GM21423 (cell line): ENCODE data around the gene FAIM2.

ENCODE experiments used
- ATAC-seq: cut with Tn5 transposase; IDR thresholded peaks from one replicate; pipeline ENCODE4 v1.9.1; 2021; ENCODE audit warnings: mild to moderate bottlenecking, moderate library complexity; ENCODE audit not compliant: unreplicated experiment

FAIM2 gene

GRCh38 chr12:49903700-49904423 is at the start of gene FAIM2:
Gene FAIM2 (minus strand): TSS chr12:49903900. CDS start chr12:49903792, 108 bp downstream.
- ATAC-seq = no peak

- no peak for ATAC-seq
Observed at GRCh38 chr12:49953151-49953550, 49.5 kb upstream of the FAIM2 start.

DNA sequence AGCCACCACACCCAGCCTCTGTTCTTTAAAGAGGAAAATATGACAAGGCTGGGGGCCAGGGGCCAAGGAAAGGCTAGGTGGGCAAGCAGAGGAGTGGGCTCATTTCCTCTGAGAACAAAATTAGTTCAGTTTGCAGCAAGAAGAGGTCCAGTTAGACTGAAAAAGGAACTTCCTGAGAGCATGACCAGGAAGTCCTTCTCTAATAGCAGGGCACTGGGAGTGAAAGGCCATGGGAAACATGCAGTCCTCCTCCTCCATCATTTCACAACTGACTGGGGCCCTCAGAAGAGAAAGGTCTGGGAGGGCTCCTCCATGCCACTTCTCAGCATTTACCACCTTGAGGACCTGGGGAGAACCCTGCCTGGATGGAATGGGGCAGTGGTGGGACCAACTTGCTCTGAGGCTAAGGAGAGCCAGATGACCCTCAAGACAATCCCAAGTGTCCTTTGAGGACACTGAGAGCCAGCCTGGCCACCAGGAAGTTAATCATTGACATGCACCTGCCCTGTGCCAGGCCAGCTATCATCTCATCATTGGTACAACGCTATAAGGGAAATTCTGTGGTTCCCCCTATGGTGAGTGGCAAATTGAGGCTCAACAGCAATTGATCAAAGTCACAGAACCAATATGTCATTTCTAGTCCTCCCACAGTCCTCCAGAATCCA is 48.8 kb upstream of the FAIM2 start:
- no peak for ATAC-seq

DNA sequence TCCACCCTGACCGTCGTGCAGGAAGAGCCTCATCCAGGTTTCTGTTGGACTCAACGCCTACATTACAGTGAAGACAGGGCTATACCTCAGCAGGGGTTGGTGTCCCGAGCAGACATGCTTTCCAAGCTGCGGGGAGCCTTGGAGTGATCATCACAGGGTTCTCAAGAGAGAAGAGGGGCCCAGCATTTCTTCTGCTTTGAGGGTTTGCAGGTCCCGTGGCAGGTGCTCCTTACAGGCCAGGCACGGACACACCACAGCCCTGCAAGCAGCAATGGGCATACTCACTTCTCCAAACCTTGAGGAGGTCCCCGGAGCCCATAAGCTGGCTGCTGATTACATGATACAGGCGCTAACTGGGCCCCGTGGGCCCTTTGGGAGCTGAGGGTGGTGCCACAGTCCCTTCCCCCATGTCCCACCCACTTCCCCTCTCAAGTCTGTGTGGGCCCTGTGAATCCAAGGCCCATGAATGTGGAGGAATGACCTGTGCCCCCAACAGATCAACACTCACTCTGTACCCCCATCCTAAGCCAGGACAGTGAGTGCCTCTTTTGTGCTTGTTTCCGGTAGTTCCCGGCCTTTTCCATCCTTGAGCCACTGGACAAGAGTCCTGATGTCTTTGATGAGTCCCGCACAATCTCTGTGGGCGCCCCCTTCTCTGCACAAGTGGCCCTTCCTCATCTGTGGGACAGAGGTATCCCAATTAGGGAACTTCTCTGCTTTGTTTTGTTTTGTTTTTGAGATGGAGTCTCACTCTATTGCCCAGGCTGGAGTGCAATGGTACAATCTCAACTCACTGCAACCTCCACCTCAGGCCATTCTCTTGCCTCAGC is 47.9 kb upstream of the FAIM2 start:
- ATAC-seq = no peak

DNA sequence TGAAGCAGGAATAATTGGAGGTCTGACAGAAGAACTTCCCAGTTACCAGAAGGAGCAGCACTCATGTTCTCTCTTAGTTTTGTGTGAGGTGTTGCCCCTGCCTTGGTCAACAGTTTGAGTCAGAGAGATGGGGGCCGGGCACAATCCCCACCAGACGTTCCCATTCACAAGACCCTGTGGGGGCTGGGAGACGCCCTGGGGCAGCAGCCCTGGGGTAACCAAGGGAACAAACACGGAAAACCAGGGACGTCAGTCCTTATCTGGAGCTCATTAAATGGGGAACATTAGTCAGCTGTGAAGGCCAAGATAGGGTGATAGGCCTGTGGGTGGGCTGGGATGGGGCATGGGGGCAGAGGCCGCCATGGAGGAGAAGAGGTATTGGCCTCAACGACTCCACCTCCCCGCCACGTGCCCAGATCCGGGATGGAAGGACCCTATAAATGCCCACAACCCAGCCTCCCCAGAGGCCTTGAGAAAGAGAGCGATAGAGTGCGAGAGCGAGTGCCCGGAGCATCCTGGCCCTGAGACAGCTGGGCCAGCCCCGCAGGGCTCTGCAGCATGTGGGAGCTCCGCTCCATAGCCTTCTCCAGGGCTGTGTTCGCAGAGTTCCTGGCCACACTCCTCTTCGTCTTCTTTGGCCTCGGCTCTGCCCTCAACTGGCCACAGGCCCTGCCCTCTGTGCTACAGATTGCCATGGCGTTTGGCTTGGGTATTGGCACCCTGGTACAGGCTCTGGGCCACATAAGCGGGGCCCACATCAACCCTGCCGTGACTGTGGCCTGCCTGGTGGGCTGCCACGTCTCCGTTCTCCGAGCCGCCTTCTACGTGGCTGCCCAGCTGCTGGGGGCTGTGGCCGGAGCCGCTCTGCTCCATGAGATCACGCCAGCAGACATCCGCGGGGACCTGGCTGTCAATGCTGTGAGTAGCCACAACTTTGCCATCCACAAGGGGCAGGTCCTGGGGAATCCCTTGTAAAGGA is 46.9 kb upstream of the FAIM2 start, which contains the start of gene AQP2:
Gene AQP2 (plus strand): TSS at position 465 of the 979 bp plus-strand sequence. CDS start 94 bp downstream, at position 559.
- no peak for ATAC-seq

- ATAC-seq = no peak
Observed at GRCh38 chr12:49949866-49950265, 46.2 kb upstream of the FAIM2 start.

DNA sequence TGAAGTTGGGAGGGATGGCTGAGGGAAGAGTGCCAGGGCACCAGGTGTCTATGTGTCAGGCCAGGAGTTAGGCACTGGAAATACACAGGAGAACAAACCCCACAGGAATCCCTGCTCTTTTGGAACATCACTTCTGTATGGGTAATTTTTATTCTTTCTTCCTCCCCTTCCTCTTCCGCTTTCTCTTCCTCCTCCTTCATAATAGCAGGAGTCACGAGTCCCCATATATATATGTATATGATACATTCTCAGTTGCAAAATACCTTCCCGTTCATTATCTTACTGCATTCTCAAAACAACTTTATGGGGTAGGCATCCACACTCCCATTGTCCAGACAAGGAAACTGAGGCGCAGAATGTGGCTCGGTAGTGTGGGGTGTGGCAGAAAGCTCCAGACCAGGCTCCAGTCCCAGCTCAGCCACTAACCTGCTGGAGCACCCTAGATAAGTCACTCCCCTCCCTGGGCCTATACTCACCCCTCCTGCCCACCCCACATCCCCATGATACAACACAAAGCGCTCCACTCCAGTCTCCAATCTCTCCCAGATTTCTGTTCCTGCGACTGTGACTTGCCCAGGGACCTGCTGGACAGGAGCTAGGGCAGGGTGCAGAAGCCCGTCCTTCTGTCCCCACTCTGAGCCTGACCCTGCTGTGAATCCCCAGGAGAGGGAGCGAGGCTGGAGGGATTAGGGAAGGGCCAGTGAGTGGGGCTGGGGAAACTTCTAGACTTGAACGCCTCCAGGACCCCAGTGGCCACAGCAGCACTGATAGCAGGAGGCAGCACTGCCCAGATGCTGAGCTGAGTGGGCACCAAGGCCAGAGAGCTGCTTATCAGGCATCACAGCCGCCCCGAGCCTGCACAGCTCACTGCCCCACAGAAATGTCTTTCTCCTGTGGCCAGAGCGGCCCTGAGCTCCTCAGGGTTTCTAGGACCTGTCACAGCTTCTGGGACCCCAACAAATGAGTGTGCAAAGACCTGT is 45.5 kb upstream of the FAIM2 start:
- no peak for ATAC-seq

DNA sequence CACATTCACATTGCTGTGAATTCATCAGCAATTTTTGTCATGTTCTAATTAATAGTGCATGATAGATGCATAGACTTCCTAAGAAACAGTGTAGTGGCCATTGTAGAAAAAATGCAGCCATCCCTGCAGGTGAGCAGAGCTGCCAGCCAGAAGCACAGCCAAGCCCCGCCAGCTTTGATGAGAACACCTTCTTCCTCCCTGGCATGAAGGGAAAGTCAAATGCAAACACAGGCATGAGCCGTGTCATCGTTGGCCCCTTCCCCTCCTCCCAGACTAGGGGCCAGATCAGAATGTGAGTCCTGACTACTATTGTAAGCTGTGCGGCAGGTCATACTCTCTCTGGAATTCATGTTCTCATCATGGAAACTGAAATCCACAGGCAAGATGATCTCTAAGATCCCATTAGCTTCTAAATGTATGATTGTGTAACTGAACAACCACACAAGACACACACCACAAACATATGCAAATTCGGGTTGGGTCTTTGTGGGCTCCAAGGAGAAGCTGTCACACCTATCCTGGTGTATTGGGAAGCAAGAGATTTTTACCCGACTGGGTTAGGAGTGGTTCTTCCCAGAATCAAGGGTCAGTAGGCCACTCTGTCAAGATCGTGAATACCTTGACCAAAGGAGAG is 44.0 kb upstream of the FAIM2 start:
- ATAC-seq = no peak

GRCh38 chr12:49946497-49946896 is 42.8 kb upstream of the FAIM2 start:
- no peak for ATAC-seq

DNA sequence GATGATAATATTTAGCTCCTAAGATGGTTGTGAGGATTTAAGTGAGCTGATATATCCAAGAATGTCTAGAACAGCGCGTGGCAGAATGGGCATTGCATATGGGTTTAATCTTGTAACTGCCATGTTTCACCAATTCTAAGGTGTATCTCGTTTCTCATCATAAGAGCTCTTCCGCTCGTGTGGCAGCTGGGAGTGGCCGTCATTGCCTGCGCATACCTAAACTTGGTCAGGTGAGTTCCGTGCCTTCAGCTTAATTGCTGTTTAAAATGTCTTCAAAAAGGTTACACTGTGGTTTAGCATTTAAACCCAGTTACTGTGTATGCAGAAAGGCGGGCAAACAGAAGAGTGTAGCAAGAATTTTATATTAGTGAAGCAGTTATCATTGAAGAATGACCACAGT is 42.4 kb upstream of the FAIM2 start:
- no peak for ATAC-seq

- peak; percentile 85 for ATAC-seq
Observed at GRCh38 chr12:49945394-49946080, 41.8 kb upstream of the FAIM2 start.

DNA sequence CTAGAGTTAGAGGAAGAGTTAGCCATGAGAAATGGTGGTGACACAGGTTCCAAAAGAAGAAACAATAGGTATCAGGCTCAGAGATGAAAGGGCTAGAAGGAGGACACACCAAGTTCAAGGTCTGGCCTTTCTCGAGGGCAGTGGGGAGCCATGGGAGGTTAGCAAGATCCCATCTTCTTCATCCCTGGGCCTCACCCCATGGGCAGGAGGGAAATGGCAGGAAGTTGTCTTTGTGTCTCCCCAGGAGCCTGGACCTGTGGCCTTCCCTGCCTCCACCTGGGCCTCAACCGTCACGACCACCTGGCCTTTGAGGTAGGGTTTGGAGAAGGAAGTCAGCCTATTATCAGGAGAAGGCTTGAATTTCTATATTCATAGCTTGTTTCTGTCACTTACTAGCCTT is 41.0 kb upstream of the FAIM2 start:
- ATAC-seq = no peak

DNA sequence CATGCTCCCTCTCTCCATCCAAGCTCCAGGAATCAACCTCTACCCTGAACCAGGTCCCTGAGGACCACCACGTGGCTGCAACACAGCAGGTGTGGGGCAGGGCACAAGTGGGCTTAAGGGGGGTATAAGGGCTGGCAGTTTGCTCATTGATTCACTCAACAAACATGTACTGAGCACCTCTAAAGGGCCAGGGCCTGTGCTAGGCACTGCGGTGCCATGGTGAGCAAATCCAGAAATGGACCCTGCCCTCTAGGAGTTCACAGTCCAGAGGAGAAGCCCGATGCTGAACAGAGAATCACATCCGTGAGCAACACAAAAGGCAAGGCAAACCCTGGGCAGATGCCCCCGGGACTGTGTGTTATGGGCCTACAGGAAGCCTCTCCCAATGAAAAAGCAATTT is 40.3 kb upstream of the FAIM2 start:
- ATAC-seq = no peak

- ATAC-seq = no peak
Observed at GRCh38 chr12:49943625-49943960, 39.9 kb upstream of the FAIM2 start.

DNA sequence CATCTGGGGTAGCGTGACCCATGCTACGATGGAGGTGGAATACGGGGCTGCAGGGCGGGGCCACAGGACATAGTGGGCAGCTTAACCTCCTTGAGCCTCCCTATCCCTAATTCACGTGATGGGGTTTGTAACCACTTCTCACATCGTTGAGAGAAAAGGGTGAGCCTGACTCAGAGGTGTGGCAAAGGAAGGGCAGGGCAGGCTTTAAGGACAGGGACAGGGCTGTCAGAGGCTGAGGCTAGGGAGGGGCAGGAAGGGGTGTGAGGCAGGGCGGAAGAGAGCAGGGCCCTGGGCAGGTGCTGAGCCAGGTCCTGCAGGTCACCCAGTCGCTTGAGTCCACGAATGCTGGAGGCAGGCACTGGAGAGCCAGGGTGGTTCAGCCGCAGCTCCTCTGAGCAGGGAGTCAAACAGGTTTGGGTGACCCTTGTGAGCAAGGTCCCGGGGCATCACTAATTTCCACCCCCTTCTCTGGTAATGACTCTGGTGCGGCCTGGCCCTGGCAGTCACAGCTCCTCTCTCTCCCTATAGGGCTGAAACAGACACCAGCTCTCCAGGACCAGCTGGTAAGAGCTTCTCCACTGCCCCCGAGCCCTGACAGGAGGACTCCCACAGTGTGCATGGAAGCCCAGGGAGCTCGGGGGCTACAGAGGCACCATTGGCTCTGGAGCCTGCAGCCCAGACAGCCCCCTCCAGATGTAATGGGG is 39.4 kb upstream of the FAIM2 start:
- ATAC-seq = no peak

DNA sequence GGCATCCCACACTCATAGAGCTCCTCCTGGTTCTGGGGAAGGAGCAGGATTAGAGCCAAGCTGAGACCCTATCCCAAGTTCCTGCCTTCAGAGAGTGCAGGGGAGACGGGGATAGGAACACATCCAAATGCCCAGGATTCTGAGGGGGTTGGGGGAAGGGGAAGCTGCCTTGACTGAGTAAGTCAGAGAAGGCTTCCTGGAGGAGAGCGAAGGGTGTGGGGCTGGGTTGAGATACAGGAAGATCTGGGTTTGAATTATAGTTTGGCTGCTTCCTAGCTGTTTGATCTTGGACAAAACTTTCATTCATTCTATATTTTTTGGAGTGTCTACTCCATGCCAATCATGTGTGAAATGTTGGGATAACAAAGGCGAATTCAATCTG is 38.8 kb upstream of the FAIM2 start:
- no peak for ATAC-seq

DNA sequence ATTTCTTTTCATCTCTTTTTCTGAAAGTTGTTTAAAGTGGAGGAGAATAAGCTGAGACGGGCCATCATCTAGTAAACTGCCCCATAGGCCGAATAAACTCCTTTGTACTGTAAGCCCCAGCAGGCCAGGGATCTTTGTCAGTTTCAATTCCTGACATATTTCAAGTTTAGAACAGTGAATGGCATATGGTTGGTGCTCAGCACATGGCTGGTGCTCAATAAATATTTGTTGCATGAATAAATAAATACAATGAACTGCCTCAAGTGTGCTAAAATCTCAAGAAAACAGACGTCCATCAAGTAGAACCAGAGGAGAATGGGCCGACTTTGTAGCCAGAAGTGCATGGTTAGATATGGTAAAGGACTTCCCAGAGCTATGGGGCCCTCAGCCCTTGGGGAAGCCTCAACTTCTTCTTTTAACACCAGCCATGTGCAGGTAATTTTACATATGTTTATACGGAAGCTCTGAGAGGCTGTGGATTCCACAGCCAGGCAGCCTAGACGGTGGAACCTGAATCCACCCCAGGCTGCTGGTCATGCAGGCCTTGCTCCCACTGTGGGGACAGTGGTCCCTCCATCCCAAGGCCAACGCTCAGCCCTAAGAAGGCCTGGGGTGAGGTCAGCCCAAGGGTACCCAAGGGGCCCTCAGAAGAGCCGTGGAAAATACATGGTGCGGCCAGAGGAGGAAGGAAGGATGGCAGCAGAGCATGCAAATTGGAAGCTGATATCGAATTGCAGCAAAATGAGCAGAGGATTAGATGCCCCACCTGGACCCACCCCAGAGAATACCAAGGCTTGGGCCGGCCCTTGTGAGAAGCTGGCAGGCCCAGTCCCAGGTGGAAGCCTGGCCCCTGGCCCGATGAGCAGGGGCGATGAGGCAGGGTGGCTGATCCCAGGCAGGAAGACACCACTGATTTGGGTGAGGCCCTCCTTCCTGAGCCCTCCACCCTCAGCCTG is 38.1 kb upstream of the FAIM2 start:
- ATAC-seq = no peak
